ENCODE measurements around the gene EP400. TPM values are rescaled to one million over a fixed set of nuclear protein-coding genes. Genes with fewer than 3 reads are reported as not detected.

The EP400 gene
- total RNA-seq, 1 experiment from 2014 or later = 6.0 TPM

Other genes with a start within 250 kb of the EP400 start
- gene SFSWAP, start 238.9 kb upstream of the EP400 start, total RNA-seq (2014; rRNA removed; shearing (Covaris generic); ENCODE audit: low replicate concordance) = 17.3 and 19.3 TPM in 2 replicates
- gene MMP17, start 121.5 kb upstream of the EP400 start, total RNA-seq (2014; rRNA removed; shearing (Covaris generic); ENCODE audit: low replicate concordance) = 10.4 and 10.8 TPM in 2 replicates
- gene ULK1, start 55.3 kb upstream of the EP400 start, total RNA-seq (2014; rRNA removed; shearing (Covaris generic); ENCODE audit: low replicate concordance) = 7.6 and 8.1 TPM in 2 replicates
- 55.1 and 91.2 TPM in 2 replicates for gene PUS1, start 20.7 kb upstream of the EP400 start, total RNA-seq (2014; rRNA removed; shearing (Covaris generic); ENCODE audit: low replicate concordance)
- 10.8 and 17.3 TPM in 2 replicates for gene DDX51, start 194.4 kb downstream of the EP400 start, total RNA-seq (2014; rRNA removed; shearing (Covaris generic); ENCODE audit: low replicate concordance)
- 23.1 and 40.1 TPM in 2 replicates for gene NOC4L, start 194.5 kb downstream of the EP400 start, total RNA-seq (2014; rRNA removed; shearing (Covaris generic); ENCODE audit: low replicate concordance)

All from MG63 (cell line).